OCI-LY3 (cell line): ENCODE data around the gene ERC2.

ENCODE experiments used
- H2AFZ ChIP-seq: fragments of 200-600, 300-600 bp; shearing (Covaris generic); 2 replicates; pipeline ENCODE4 v1.6.0; 2014; ENCODE audit warnings: antibody characterized with exemption, low read depth, low read length
- H3K27ac ChIP-seq: fragments of 200-600, 300-600 bp; sonication (generic); 2 replicates; pipeline ENCODE4 v1.5.1; 2014; ENCODE audit warnings: mild to moderate bottlenecking, low read length, moderate library complexity, mixed read lengths
- H3K27me3 ChIP-seq: fragments of 200-600, 300-600 bp; sonication (generic); 2 replicates; pipeline ENCODE4 v1.6.1; 2014; ENCODE audit warnings: low read depth, low read length, mixed read lengths
- H3K36me3 ChIP-seq: fragments of 200-600, 300-600 bp; sonication (generic); replicated peaks from 2 replicates; pipeline ENCODE3; 2014; ENCODE audit warnings: low read depth, low read length, mixed read lengths
- H3K4me1 ChIP-seq: fragments of 300-600, 200-600 bp; sonication (generic); 2 replicates; pipeline ENCODE4 v1.6.1; 2014; ENCODE audit warnings: low read length, mixed read lengths
- H3K4me2 ChIP-seq: fragments of 200-600, 300-600 bp; sonication (generic); 2 replicates; pipeline ENCODE4 v1.6.1; 2014; ENCODE audit warnings: low read length, mixed read lengths
- H3K4me3 ChIP-seq: fragments of 300-600, 200-600 bp; sonication (generic); 2 replicates; pipeline ENCODE4 v1.5.1; 2014; ENCODE audit warnings: antibody characterized with exemption, mild to moderate bottlenecking, low read length, moderate library complexity
- H3K79me2 ChIP-seq: fragments of 300-600, 200-600 bp; shearing (Covaris generic); 2 replicates; pipeline ENCODE4 v1.6.1; 2014; ENCODE audit warnings: mild to moderate bottlenecking, low read length, mixed read lengths
- H3K9ac ChIP-seq: fragments of 300-600, 200-600 bp; shearing (Covaris generic); 2 replicates; pipeline ENCODE4 v1.6.0; 2014; ENCODE audit warnings: mild to moderate bottlenecking, low read length, moderate library complexity
- H3K9me3 ChIP-seq: fragments of 200-600, 300-600 bp; shearing (Covaris generic); 2 replicates; pipeline ENCODE4 v1.6.1; 2014; ENCODE audit warnings: low read length, mixed read lengths; ENCODE audit not compliant: insufficient read depth
- H4K20me1 ChIP-seq: fragments of 200-600, 300-600 bp; sonication (generic); 2 replicates; pipeline ENCODE4 v1.6.1; 2016; ENCODE audit warnings: low read length, mixed read lengths; ENCODE audit not compliant: insufficient read depth
- CTCF ChIP-seq: fragments of 200-600, 300-600 bp; sonication (generic); IDR thresholded peaks from 2 replicates; pipeline ENCODE4 v1.5.1; 2014; ENCODE audit warnings: antibody characterized with exemption, low read length, low read depth
- EZH2phosphoT487 ChIP-seq: fragments of 200-600 bp; shearing (Covaris generic); IDR thresholded peaks from 2 replicates; pipeline ENCODE4 v1.6.1; 2018; ENCODE audit warnings: antibody characterized with exemption, mixed run types, low read depth

The ERC2 gene

GRCh38 chr3:56123487-56123886 is 344.8 kb downstream of the ERC2 start:
- no peak overlapping the region for H2AFZ ChIP-seq
- no peak overlapping the region for H3K4me2 ChIP-seq
- H3K4me1 ChIP-seq: no peaks in the 10 kb centered on the region
- H3K27ac ChIP-seq: no peak overlapping the region
- no peaks in the 10 kb centered on the region for H3K79me2 ChIP-seq
- H3K27me3 ChIP-seq: peaks cover 2% of the 10 kb centered on the region; the same call in 1 of the 2 replicates
- H3K9me3 ChIP-seq: no peaks in the 10 kb centered on the region
- H4K20me1 ChIP-seq: no peaks in the 10 kb centered on the region
- H3K9ac ChIP-seq: no peak overlapping the region
- TF ChIP-seq CTCF: no peak
- no peak for TF ChIP-seq EZH2phosphoT487
- no peak overlapping the region for H3K4me3 ChIP-seq
- no peaks in the 10 kb centered on the region for H3K36me3 ChIP-seq

GRCh38 chr3:56122911-56123310 is 345.4 kb downstream of the ERC2 start:
- H3K79me2 ChIP-seq: no peaks in the 10 kb centered on the region

GRCh38 chr3:56121716-56122115 is 346.6 kb downstream of the ERC2 start:
- Histone ChIP-seq H3K9me3 (no peaks in the 10 kb centered on the region), H3K27me3 (no peaks in the 10 kb centered on the region), H3K4me3 (no peak overlapping the region), H3K79me2 (no peaks in the 10 kb centered on the region), H3K27ac (no peak overlapping the region), H3K4me2 (no peak overlapping the region), H3K36me3 (no peaks in the 10 kb centered on the region), H3K4me1 (no peaks in the 10 kb centered on the region), H2AFZ (no peak overlapping the region), H4K20me1 (no peaks in the 10 kb centered on the region), H3K9ac (no peak overlapping the region)
- TF ChIP-seq EZH2phosphoT487: no peak

More at GRCh38 chr3:56122911-56123310, 345.4 kb downstream of the ERC2 start:
- Histone ChIP-seq H3K4me2 (no peak overlapping the region), H4K20me1 (no peaks in the 10 kb centered on the region), H3K36me3 (no peaks in the 10 kb centered on the region), H3K4me3 (no peak overlapping the region), H3K27me3 (no peaks in the 10 kb centered on the region), H3K9ac (no peak overlapping the region), H3K9me3 (no peaks in the 10 kb centered on the region), H3K4me1 (no peaks in the 10 kb centered on the region), H3K27ac (no peak overlapping the region), H2AFZ (no peak overlapping the region)
- no peak for TF ChIP-seq EZH2phosphoT487
- TF ChIP-seq CTCF: no peak

GRCh38 chr3:56119575-56120349 is 348.5 kb downstream of the ERC2 start:
- Histone ChIP-seq H4K20me1 (no peaks in the 10 kb centered on the region), H3K27ac (no peak overlapping the region), H3K9ac (no peak overlapping the region), H3K4me3 (no peak overlapping the region), H3K27me3 (no peaks in the 10 kb centered on the region), H3K9me3 (no peaks in the 10 kb centered on the region), H3K4me2 (no peak overlapping the region), H3K36me3 (no peaks in the 10 kb centered on the region), H2AFZ (no peak overlapping the region), H3K79me2 (no peaks in the 10 kb centered on the region), H3K4me1 (no peaks in the 10 kb centered on the region)
- TF ChIP-seq CTCF (no peak), EZH2phosphoT487 (no peak)
